Vagina (tissue), 2 donors: Measurements from ENCODE around the gene CIDEA.

Experiments used
- CTCF ChIP-seq, 3 experiments: fragments of 450-650 bp in 2 of 3; fragments of 200-600 bp in 1 of 3; sonication (generic) in 1 of 3; IDR thresholded peaks; one replicate each; pipeline ENCODE4 v1.5.1; 2017 to 2019; ENCODE audit warnings: antibody characterized with exemption in 3 of 3, mild to moderate bottlenecking in 2 of 3, moderate library complexity in 2 of 3
- POLR2AphosphoS5 ChIP-seq, 2 donors: sonication (generic); formaldehyde crosslinking; IDR thresholded peaks; one replicate each; pipeline ENCODE4 v1.9.0; 2017; ENCODE audit warnings: antibody characterized with exemption in 2 of 2, mild to moderate bottlenecking in 2 of 2, low read depth in 1 of 2; ENCODE audit not compliant: insufficient read depth in 1 of 2

DNA sequence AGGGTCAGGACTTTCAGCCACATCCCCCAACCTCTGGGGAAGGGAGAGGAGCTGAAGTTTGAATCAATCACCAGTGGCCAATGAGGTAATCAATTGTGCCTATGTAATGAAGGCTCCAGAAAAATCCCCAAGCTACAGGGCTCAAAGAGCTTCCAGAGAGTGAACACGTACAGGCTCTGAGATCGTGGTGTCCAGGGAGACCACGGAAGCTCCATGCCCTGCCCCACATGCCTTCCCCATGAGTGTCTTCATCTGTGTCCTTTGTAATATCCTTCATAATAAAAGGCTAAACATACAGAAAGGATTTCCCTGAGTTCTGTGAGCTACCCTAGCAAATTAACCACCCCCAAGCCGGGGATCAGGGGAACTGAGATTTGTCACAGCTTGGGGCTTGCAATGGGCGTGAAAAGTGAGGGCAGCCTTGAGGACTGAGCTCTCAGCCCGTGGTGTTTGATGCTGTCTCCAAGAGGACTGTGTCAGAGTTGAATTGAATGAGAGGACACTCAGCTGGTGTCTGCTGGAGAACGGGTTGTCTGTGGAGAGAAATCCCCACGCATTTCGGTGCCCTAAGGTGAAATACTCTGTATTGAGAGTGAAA lies 28.4 kb downstream of the CIDEA start:
- TF ChIP-seq CTCF (IDR thresholded peaks at IDR 0.05) (no peak), POLR2AphosphoS5 (IDR thresholded peaks at IDR 0.05; ENCODE audit: insufficient read depth in 1 of 2, low read depth in 1 of 2) (no peak)
